HG03139 (cell line): ENCODE data around the gene USP27X.

Experiments used
- ATAC-seq: cut with Tn5 transposase; IDR thresholded peaks from one replicate; pipeline ENCODE4 v1.9.1; 2021; ENCODE audit not compliant: unreplicated experiment

Gene USP27X

GRCh38 chrX:49880668-49881067 lies 1.4 kb downstream of the USP27X start:
- ATAC-seq = no peak

- ATAC-seq = no peak
These were observed 5.1 kb downstream of the USP27X start for GRCh38 chrX:49884290-49884862.

GRCh38 chrX:49892542-49892941 lies 13.3 kb downstream of the USP27X start:
- no peak for ATAC-seq

GRCh38 chrX:49896951-49897350 lies 17.7 kb downstream of the USP27X start:
- no peak for ATAC-seq

- no peak for ATAC-seq
These were observed 21.8 kb downstream of the USP27X start for GRCh38 chrX:49901048-49901447.

GRCh38 chrX:49910344-49910743 lies 31.1 kb downstream of the USP27X start:
- ATAC-seq = no peak

GRCh38 chrX:49912086-49912485 lies 32.8 kb downstream of the USP27X start:
- no peak for ATAC-seq

GRCh38 chrX:49912861-49913260 lies 33.6 kb downstream of the USP27X start:
- ATAC-seq = no peak

- ATAC-seq = no peak
These were observed 36.3 kb downstream of the USP27X start for GRCh38 chrX:49915361-49916222.

- no peak for ATAC-seq
These were observed 40.3 kb downstream of the USP27X start for GRCh38 chrX:49919617-49920016.

- ATAC-seq = no peak
These were observed 41.8 kb downstream of the USP27X start for GRCh38 chrX:49921109-49921508.

- peak; percentile 95 for ATAC-seq
These were observed 43.3 kb downstream of the USP27X start, which contains the start of gene CLCN5 for GRCh38 chrX:49922291-49923241. CLCN5 (plus strand) TSS chrX:49922596; CDS start chrX:49925299, 2,703 bp downstream.

- no peak for ATAC-seq
These were observed 45.9 kb downstream of the USP27X start for GRCh38 chrX:49925176-49925575.

GRCh38 chrX:49930039-49930438 lies 50.8 kb downstream of the USP27X start:
- no peak for ATAC-seq
